GM21576 (cell line): Measurements from ENCODE around the gene GPC5.

Experiments used
- ATAC-seq: cut with Tn5 transposase; IDR thresholded peaks from one replicate; pipeline ENCODE4 v1.9.1; 2021; ENCODE audit warnings: mild to moderate bottlenecking, moderate library complexity; ENCODE audit not compliant: unreplicated experiment

The GPC5 gene

GRCh38 chr13:92802776-92803175 lies 1404.4 kb downstream of the GPC5 start:
- ATAC-seq: no peak

DNA sequence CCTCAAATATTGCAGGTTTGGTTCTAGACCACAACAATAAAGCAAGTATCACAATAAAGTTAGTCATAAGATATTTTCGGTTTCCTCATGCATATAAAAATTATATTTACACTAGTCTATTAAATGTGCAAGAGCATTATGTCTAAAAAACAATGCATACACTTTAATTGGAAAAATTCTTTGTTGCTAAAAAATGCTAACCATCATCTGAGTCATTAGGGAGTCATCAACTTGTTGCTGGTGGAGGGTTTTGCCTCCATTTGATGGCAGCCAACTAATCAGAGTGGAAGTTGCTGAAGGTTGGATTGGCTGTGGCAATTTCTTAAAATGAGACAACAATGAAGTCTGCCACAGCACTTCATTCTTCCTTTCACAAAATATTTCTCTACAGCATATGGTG lies 1405.9 kb downstream of the GPC5 start:
- no peak for ATAC-seq

- no peak for ATAC-seq
These were observed 1406.5 kb downstream of the GPC5 start for GRCh38 chr13:92804926-92805325.

DNA sequence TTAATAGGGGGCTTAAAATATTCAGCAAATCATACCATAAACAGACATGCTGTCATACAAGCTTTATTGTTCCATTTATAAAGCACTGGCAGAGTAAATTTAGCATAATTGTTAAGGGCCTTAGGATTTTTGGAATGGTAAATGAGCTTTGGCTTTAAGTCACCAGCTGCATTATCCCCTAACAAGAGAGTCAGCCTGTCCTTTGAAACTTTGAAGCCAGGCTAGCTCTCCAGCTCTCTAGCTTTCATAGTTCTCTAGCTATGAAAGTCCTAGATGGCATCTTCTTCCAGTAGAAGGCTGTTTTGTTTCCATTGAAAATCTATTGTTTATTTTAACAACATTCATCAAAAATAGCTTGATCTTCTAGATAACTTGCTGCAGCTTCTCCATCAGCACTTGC lies 1407.3 kb downstream of the GPC5 start:
- no peak for ATAC-seq

GRCh38 chr13:92806215-92806614 lies 1407.8 kb downstream of the GPC5 start:
- ATAC-seq: no peak

DNA sequence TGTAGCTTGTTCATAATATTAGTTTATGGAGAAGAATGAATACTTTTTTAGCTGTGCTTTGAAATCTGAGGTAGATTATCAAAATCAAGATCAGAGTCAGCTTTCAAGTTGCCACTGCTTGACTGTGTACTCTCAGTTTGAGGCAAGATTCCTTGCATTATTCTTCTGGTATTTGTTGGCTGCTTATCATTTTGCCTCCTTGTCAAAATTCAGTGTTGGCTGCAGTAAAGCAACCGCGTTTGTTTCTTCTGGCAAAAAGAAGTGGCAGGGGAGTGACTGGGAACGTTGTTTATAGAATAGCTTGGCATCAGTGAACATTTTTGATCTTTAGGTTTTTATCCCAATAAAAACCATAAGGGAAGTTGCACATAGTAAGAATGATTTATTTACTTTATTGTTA lies 1408.9 kb downstream of the GPC5 start:
- no peak for ATAC-seq

GRCh38 chr13:92807966-92808365 lies 1409.5 kb downstream of the GPC5 start:
- no peak for ATAC-seq

DNA sequence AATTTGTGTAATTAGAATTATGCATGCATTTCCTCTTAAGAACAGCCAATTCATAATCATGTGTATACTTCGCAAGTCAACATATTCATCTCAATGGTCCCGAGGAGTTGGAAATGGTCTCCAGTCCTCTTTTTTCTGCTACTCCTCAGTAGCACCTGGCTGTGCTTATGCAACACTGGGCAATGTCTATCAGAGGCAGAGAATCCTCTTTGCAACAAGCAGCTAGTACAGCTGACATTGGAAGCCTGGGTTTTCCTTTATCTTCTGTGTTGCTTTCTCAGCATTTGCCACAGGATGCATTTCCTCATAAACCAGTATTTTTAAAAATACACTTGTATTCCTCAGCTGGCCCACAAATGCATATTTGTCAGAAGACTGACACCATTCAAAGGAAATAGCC lies 1422.9 kb downstream of the GPC5 start:
- ATAC-seq: no peak

DNA sequence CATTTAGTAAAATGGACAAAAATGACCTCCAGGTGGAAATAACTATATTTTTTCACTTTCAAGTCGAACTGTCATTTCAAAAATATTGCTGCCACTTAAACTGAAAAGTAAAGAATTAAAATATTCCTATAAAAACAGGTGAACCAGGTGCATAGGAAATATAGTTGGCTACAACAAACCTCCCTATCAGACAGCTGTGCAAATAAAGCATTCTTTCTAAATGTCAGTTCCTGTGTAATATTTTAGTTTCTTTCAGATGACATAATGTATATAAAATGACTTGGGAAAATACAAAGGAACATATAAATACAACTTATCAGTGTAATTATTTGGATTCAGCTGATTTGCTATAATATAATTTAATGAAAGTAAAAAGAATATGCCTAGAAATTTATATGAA lies 1424.6 kb downstream of the GPC5 start:
- no peak for ATAC-seq

DNA sequence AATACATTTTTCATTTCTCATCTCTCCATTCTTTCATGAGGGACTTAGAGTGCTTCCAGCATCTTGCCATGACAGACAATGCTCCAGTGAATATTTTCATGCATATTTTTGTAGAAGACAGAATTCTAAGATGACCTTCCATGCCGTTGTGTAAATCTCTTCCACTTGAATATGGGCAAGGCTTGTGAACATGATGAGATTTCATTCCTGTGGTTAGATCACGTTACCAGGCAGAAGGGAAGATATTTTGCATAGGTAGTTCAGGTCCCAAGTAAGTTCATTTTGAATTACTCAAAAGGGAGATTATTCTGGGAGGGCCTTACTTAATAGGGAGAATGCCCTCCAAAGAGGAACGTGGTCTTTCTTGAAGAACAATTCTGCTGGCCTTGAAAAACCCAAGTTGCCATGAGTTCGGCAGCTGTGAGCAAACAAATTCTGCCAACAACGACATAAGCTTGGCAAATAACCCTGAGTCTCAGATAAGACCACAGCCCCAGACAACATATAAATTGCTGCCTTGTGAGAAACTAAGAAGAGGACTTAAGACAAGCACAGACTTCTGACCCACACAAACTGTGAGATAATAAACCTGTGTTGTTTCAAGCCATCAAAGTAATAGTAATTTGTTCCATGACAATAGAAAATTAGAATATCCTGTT lies 1427.6 kb downstream of the GPC5 start:
- ATAC-seq: no peak

DNA sequence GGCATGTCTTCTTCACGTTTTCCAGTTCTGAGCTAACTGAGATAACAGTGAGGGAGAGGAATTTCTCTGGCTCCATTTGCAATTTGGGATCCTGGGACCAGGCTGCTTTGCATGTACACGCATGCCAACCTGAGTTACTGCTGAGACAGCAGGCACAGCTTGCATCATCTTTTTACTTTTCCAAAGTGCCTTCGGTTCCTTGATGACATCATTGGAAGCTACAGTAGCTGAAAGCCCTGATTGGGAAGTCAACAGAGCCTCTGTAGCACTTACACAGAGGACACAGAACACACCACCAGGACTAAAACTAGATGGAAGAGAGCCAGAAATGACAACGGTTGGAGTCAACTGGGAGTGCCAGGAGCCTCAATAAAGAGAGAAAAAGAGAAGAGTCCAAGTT lies 1429.1 kb downstream of the GPC5 start:
- ATAC-seq: no peak

- ATAC-seq: no peak
These were observed 1431.5 kb downstream of the GPC5 start for GRCh38 chr13:92829930-92830329.

DNA sequence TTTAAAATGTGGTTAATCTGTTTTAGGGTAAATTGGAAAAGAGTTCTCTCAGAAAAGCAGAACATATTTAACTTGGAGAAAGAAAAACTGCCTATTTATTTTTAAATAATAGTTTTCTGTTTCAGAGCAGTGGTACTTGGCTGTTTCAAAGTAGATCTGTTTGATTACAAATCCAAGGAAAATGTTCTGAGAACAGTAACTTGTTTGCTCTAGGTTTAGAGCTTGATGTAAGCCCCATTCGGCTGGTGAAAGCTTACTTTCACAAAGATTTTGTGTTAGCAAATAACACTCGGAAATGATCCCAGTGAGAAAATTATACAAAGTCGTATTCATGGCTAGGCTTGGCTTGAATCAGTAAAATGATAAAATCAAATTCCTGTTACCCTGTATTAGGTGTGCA lies 1432.4 kb downstream of the GPC5 start:
- ATAC-seq: no peak

- no peak for ATAC-seq
These were observed 1434.7 kb downstream of the GPC5 start for GRCh38 chr13:92833071-92833470.

DNA sequence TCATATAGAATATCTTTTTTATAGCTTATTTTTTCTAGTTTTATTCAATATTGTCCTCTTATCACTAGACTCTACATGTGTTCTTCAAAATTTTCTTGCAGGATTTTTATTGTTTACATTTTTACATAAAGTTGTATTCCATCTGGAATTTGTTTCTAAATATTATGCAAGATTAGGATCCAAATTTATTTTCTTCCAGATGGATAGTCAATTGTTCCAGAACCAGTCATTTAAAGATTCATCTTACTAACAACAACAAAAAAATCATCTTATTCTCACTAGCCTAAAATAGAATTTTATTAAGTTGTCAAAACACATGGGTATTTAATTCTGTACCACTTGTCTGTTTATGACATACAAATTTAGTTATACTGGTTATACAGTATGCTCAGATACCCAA lies 1437.8 kb downstream of the GPC5 start:
- no peak for ATAC-seq

GRCh38 chr13:92838786-92839185 lies 1440.4 kb downstream of the GPC5 start:
- ATAC-seq: no peak

- ATAC-seq: no peak
These were observed 1443.7 kb downstream of the GPC5 start for GRCh38 chr13:92842145-92842544.

DNA sequence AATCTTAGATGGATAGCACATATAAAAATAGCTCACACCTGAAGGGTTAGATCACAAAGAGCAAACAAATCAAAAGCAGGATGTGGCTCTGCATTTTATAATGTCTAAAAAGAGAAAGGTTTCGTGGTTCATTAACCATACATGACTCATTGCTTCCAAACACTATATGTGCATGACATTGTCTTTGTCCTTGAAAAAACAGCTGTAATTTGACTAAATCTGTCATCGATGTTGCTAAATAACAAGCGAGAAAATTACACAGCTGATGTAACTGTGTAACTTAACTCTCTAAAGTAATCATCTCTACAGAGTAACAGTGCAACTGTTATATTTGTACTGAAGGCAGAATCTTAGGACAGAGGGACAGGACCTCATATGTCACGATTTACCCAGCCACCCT lies 1445.1 kb downstream of the GPC5 start:
- ATAC-seq: no peak

DNA sequence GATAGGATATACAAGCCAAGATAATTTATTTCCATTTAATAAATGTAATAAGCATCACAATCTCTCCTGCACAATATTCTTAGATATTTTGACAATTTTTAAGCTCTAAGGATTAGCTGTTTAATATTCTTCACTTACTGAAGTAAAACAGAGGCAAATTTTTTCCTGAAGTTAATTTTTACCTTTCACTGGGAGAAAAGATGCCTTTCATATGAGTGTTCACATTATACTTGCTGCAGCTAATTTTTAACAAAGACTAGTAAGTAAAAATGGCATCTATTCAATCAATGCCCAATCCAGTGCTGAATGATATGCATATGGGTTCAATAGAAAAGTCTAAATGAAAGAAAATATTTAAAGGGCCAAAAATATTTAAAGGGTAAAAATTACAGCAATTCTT lies 1451.0 kb downstream of the GPC5 start:
- no peak for ATAC-seq

DNA sequence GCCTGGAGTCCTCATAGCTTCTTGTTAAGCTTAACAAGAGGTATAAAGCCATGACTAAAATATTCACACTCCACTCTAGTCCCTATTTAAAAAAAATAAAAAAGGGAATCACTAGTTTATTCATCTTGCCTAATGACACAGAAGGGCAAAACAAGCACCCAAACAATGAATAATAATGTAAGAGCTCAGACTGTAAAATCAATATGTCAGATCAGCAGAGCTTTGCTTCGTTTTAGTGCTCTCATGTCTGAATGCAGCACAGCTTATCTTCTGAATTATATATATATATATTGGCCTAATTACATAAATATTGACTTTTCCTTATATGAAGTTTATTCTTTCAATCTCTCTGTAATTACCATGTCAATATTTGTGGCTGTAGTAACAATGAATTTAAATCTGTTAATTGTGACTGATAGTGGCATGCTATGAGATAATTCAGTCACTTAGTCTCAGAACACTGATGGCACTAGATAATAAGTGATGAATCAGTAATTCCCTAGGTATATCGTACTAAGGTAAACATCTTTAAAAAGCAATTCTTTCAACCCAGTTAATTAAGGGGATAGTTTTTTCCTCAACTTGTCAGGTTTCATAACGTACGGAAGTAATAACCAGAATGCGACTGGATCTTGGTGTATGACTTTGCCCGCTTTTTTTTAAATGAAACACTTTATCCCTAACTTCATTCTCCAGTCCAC lies 1466.3 kb downstream of the GPC5 start:
- no peak for ATAC-seq

GRCh38 chr13:92873029-92873428 lies 1474.6 kb downstream of the GPC5 start:
- no peak for ATAC-seq

GRCh38 chr13:92886535-92887077 lies 1488.2 kb downstream of the GPC5 start:
- no peak for ATAC-seq

- ATAC-seq: no peak
These were observed 1496.0 kb downstream of the GPC5 start for GRCh38 chr13:92894447-92894846.
